Dedifferentiated amniotic fluid mesenchymal stem cell (primary cell): ENCODE results near the gene DHRS1.

ENCODE experiments used
- DNase-seq: peaks from one replicate; pipeline ENCODE4 v3.0.0-alpha.2; 2016; ENCODE audit errors: extremely low spot score

The DHRS1 gene

DNA sequence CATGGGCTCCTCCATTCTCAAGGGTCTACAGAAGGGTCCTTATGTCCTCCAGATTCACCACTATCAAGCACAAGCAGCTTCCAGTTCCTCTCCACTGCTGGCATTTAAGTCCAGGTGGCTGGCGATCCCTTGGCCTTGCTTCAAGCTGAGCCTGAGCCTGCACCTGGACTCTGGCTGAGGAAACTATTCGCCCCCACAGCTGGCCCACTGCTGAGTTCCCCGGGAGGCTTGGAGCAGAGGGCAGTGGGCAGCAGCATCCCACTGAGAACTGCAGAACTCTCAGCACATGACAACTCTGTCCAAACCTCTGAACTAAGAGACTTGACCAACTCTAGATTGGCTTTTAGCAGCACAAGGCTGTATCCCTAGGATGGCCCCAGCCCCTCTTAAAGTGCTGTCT lies 16.8 kb downstream of the DHRS1 start:
- DNase-seq: no peak

GRCh38 chr14:24281636-24282035 lies 17.9 kb downstream of the DHRS1 start:
- DNase-seq: no peak

GRCh38 chr14:24280797-24281460 lies 18.7 kb downstream of the DHRS1 start:
- no peak for DNase-seq

GRCh38 chr14:24279301-24280186 lies 20.0 kb downstream of the DHRS1 start:
- no peak for DNase-seq

DNA sequence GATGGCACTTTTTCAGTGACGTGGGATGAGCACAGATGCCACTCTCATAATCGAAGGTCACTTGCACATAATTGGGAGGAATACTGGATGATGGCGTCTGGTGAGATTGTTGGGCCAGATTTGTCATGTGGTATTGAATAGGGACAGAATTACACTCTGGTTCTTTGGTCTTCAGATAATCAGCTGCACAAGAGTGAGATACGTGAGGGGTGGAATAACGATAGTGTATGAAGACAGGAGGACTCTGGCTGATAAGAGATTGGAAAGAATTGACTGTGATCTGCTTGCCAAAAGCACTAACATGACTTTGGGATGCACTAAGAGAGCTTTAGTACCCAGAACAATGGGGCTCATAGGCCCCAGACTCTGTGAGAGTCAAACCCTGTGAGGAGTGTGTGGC lies 21.2 kb downstream of the DHRS1 start:
- no peak for DNase-seq

DNA sequence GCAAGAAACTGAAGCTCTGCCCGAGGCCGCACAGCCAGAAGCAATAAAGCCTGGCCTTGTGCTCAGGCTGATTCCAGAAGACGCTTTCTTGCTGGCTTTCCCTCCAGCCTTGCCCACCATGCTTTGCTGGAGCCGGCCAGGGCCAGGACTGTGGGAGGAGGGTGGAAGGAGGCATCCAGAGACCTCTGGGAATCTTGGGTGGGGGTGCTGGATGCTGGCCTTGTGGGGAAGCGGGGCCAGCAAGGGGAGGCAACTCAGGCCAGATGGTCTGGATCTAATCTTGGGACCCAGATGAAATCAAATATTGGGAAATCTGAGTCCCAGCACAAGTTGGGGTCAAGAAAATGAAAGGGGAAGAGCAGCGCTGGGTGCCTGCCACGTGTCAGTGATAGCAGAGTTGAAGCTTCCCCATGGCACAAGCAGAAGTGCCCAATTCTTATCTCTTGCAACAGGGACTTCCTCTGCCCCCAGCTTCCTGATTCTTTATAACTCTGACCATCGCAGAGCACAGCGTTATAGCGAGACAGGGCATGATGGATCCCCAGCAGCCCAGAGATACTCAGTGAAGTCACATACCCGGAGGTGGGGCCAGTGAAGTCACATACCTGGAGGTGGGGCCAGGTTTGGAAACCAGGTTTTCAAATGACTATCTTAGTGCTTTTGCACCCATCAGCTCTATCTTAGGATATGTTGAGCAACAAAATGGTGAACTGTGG lies 21.8 kb downstream of the DHRS1 start:
- no peak for DNase-seq

DNA sequence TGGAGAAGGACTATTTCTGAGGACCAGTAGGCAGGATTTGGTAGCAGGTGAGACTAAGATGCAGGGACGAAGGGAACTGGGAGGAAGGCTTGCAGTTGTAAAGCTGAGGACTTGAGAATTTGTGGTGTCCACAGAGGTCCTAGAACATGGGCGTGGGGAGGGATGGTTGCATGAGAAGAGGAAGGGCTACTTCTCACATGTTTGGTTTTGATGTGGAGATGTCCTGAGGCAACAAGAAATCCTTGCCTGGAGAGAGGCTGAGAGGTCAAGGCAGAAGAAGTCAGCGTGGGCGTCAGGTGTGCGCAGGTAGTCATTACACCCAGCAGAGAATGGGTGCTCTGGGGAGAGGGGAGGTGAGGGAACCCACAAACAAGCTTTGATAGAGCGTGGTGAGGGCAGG lies 22.5 kb downstream of the DHRS1 start:
- no peak for DNase-seq

DNA sequence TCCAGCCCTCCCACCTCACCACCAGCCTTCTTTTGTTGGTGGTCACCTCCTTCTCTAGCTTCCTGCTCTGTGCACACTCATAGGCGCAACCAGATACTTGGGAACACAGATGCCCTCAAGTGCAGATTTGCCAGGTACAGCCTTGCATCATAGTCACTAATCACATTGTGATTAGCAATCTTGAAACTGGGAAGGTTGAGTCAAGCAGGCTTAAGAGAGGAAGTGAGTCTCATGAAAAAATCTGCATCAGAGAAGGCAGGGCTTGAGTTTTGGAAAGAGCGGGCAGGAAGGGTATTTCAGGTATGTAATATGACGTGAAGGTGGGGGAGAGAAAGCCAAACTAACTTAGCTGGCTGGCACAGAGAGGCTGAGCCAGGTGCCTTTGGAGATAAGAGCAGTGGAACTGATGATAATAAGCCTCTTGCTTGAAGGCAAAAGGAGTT lies 25.5 kb downstream of the DHRS1 start:
- DNase-seq: no peak

- DNase-seq: no peak
These were observed 26.1 kb downstream of the DHRS1 start for GRCh38 chr14:24273422-24273998.

GRCh38 chr14:24272467-24272866 lies 27.1 kb downstream of the DHRS1 start:
- DNase-seq: no peak

DNA sequence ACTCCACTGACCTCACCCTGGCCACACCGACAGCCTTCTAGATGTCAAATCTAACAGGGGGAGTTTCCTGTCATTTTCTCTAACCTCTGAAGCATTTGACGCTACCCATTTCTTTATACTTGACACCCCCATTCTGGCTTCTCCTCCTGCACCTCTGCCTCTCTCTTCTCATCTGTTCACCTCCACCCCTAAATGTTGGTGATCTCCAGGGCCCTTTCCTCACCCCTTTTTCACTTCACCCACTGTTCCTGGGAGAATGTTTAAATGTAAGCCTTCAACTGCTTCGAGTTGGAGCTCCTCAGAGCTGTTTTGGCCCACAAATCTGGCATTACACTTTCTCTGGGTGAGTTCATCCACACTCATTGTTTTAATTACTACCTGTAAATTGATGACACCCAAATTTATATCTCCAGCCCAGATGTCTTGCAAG lies 27.7 kb downstream of the DHRS1 start:
- no peak for DNase-seq

GRCh38 chr14:24271134-24271833 lies 28.3 kb downstream of the DHRS1 start, which contains the start of gene RABGGTA:
Gene RABGGTA (minus strand): TSS chr14:24271597. CDS start chr14:24271115, 482 bp downstream.
- peak; percentile 71 for DNase-seq

DNA sequence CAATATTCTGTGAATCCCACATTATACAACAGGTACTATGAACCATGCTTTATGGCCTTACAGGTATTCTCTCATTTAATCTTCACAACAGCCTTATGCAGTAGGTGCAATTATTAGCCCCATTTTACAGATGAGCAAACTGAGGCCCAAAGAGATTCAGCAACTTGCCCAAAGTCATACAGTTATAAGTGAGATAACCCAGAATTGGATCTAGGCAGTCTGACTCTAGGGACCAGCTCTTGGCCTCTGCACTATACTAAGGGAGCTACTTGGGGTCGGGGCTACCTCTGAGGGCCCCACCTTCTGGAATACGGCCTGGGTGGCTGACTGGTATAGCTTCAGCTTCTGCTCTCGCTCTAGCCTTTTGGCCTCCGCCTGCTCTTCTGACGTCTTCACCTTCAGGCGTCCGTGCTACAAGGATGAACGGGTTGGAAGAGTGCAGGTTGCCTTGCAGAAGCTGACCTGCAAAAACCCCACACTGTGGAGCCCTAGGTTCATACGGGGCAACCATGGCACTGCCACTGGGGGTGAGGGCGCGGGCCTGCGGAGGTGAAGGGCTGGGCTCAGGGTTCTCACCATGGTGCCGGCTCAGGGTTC lies 28.9 kb downstream of the DHRS1 start:
- no peak for DNase-seq

- DNase-seq: no peak
These were observed 29.6 kb downstream of the DHRS1 start for GRCh38 chr14:24269910-24270536.

GRCh38 chr14:24269368-24269767 lies 30.2 kb downstream of the DHRS1 start:
- DNase-seq: no peak

- DNase-seq: no peak
These were observed 31.4 kb downstream of the DHRS1 start for GRCh38 chr14:24268225-24268624.

- DNase-seq: no peak
These were observed 32.1 kb downstream of the DHRS1 start for GRCh38 chr14:24267516-24267915.

GRCh38 chr14:24266344-24267244 lies 33.0 kb downstream of the DHRS1 start:
- DNase-seq: no peak

GRCh38 chr14:24264298-24264697 lies 35.3 kb downstream of the DHRS1 start:
- DNase-seq: no peak
